ENCODE measurements around the gene NUP210. TPM values are rescaled to one million over a fixed set of nuclear protein-coding genes. Genes with fewer than 3 reads are reported as not detected.
A peak's percentile ranks its signal among the peaks of the same experiment; 100 is the strongest.

Gene NUP210
- total and polyA plus RNA-seq, 5 experiments from 2014 or later, result 37.3 to 150 (median 82.7) TPM

DNA sequence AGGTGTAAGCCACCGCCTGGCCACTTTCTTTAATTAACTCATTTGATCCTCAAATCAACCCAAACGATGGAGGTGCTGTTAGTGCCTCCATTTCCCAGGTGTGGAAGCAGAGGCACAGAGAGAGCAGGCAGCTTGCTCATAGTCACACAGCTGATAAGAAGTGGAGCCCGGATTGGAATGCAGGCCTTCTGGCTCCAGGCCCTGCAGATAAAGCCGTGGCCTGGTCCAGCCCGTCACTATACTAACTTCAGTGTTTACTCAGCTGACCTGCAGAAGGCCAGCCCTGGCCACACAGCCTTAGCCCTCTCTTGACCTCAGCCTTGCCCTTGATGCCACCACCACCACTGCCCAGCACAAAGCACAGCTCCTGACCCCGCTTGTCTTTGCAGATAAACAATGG, 116.7 kb downstream of the NUP210 start:
- Mint-ChIP-seq H3K36me3 (no peaks in the 10 kb centered on the region), H3K9me3 (no peaks in the 10 kb centered on the region), H3K27me3 (no peaks in the 10 kb centered on the region), H3K4me1 (peaks cover 5 to 10% (median 7%) of the 10 kb centered on the region in 4 donors), H3K4me3 (no peak overlapping the region), H3K27ac (peak overlapping the region in 1 of 10 donors; percentile 65)
- ATAC-seq, result no peak
- POLR2A ChIA-PET, result interaction anchor here (0.6 to 1.0 kb wide), 2 partner anchors 12 to 455 kb away, joined by 3 to 4 read pairs; no protein-coding TSS in a partner anchor
- DNase-seq, result no peak

DNA sequence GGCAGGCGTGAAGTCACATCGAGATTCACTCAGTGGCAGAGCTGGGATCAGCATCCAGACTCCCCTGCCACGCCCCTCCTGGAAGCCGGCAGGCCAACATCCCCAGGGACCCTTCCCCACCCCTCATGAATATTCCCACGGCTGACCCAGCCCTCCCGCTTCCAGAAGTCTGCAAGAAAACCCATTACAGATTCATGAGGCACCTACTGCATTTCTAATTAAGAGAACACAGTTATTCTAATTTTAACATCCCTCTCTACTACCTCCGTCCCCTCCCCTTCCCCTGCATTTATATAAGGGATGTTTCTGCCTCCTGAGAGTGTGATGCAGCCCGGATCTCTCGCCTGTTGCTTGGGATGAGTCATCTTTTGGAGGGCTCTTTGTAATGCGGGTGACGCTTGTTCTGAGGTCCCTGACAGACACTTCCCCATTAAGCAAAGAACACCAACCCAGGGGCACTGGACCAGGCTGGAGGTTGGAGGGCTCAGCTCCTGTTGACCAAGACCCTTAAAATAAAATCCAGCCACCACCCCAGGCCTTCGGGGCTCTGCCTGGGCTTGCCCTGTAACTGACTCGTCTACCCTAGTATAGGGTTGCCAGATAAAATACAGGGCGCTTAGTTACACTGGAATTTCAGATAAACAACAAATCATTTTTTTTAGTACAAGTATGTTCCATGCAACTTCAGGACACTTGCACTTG, 118.7 kb downstream of the NUP210 start:
- ATAC-seq, result no peak
- Mint-ChIP-seq H3K4me1 (peaks cover 4 to 8% (median 6%) of the 10 kb centered on the region in 4 donors), H3K27me3 (peaks cover 0 to 5% (median 5%) of the 10 kb centered on the region in 5 donors), H3K9me3 (no peaks in the 10 kb centered on the region), H3K27ac (no peak overlapping the region), H3K36me3 (no peaks in the 10 kb centered on the region), H3K4me3 (no peak overlapping the region)
- POLR2A ChIA-PET, result no interaction called here
- DNase-seq, result no peak

DNA sequence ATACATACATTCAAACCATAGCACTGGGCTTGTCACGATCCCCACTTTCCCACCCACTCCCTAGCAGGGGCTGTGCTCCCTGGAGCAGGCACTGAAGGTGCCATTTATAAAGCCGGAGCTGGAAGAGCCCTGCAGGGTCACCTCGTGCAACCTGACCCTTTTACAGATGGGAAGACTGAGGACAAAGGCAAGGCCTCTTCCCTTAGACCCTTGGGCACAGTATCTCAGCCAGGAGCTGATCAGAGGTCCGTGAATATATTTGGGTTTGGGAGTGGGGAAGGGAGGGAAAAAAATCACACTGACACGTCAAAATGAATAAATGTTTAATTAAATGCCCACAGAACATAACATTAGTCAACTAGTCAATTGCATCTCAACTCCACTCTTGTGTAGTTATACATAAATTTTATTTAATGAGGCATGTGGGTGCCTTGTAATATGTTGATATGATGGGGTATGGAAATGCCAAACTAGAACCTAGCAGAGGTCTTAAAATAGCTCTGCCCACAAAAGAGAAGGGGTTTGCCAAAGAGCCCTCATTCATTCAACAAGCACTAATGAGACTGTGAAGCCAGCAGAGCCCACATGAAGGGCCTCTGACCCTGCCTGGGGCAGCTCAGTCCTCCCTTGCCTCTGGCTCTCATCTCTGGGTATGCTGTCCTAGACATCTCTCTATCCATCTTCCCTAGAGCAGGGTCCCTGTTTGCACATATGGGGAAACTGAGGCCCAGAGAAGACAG, 119.4 kb downstream of the NUP210 start:
- Mint-ChIP-seq H3K27ac (peak overlapping the region in 1 of 10 donors; percentile 31), H3K4me3 (no peak overlapping the region), H3K27me3 (peaks cover 0 to 11% (median 5%) of the 10 kb centered on the region in 5 donors), H3K9me3 (no peaks in the 10 kb centered on the region), H3K4me1 (peaks cover 6 to 10% (median 8%) of the 10 kb centered on the region in 4 donors), H3K36me3 (no peaks in the 10 kb centered on the region)
- POLR2A ChIA-PET, result no interaction called here
- ATAC-seq, result no peak
- no peak for DNase-seq

GRCh38 chr3:13299531-13300155, 120.5 kb downstream of the NUP210 start:
- H3K4me3 Mint-ChIP-seq, result no peak overlapping the region

GRCh38 chr3:13296662-13297061, 123.5 kb downstream of the NUP210 start:
- H3K27ac Mint-ChIP-seq, result no peak overlapping the region
- no peak for ATAC-seq

More at GRCh38 chr3:13299531-13300155, 120.5 kb downstream of the NUP210 start:
- no peaks in the 10 kb centered on the region for H3K36me3 Mint-ChIP-seq
- no peak overlapping the region for H3K27ac Mint-ChIP-seq
- peaks cover 4 to 10% (median 8%) of the 10 kb centered on the region in 4 donors for H3K4me1 Mint-ChIP-seq
- no peaks in the 10 kb centered on the region for H3K9me3 Mint-ChIP-seq
- no peak for ATAC-seq
- no peak for DNase-seq
- H3K27me3 Mint-ChIP-seq, result peaks cover 3 to 21% (median 7%) of the 10 kb centered on the region in 5 donors
- POLR2A ChIA-PET, result no interaction called here

GRCh38 chr3:13294442-13295351, 125.4 kb downstream of the NUP210 start:
- no peak overlapping the region for H3K4me3 Mint-ChIP-seq
- no peak overlapping the region for H3K27ac Mint-ChIP-seq
- peaks cover 2 to 10% (median 8%) of the 10 kb centered on the region in 4 donors for H3K4me1 Mint-ChIP-seq
- H3K27me3 Mint-ChIP-seq, result peaks cover 5 to 36% (median 15%) of the 10 kb centered on the region in 5 donors
- POLR2A ChIA-PET, result no interaction called here
- ATAC-seq, result no peak
- no peak for DNase-seq
- H3K9me3 Mint-ChIP-seq, result no peaks in the 10 kb centered on the region
- no peaks in the 10 kb centered on the region for H3K36me3 Mint-ChIP-seq

More at GRCh38 chr3:13296662-13297061, 123.5 kb downstream of the NUP210 start:
- Mint-ChIP-seq H3K36me3 (no peaks in the 10 kb centered on the region), H3K9me3 (no peaks in the 10 kb centered on the region), H3K27me3 (peaks cover 5 to 36% (median 15%) of the 10 kb centered on the region in 5 donors), H3K4me3 (no peak overlapping the region), H3K4me1 (peaks cover 2 to 10% (median 10%) of the 10 kb centered on the region in 4 donors)
- DNase-seq, result no peak
- POLR2A ChIA-PET, result no interaction called here

GRCh38 chr3:13292375-13292774, 127.7 kb downstream of the NUP210 start:
- ATAC-seq (no peak), DNase-seq (no peak)
- no peak overlapping the region for H3K27ac Mint-ChIP-seq
- peaks cover 0 to 6% (median 0%) of the 10 kb centered on the region in 9 donors for H3K9me3 Mint-ChIP-seq
- POLR2A ChIA-PET, result no interaction called here
- no peak overlapping the region for H3K4me3 Mint-ChIP-seq
- peaks cover 8 to 52% (median 21%) of the 10 kb centered on the region in 5 donors for H3K27me3 Mint-ChIP-seq
- H3K4me1 Mint-ChIP-seq, result peaks cover 2 to 10% (median 8%) of the 10 kb centered on the region in 4 donors
- H3K36me3 Mint-ChIP-seq, result peaks cover 0 to 1% (median 0%) of the 10 kb centered on the region in 3 donors

- DNase-seq, result no peak
- Mint-ChIP-seq H3K27ac (no peak overlapping the region), H3K4me3 (no peak overlapping the region), H3K36me3 (peaks cover 0 to 15% (median 9%) of the 10 kb centered on the region in 3 donors), H3K9me3 (peaks cover 0 to 15% (median 10%) of the 10 kb centered on the region in 9 donors), H3K27me3 (peaks cover 16 to 58% (median 26%) of the 10 kb centered on the region in 5 donors), H3K4me1 (peaks cover 0 to 4% (median under 1%) of the 10 kb centered on the region in 4 donors)
- POLR2A ChIA-PET, result interaction anchor here (0.7 kb wide), 1 partner anchor 13 kb away, joined by 3 read pairs; no protein-coding TSS in a partner anchor
- ATAC-seq, result no peak
Observed at GRCh38 chr3:13290941-13291340, 129.2 kb downstream of the NUP210 start.

GRCh38 chr3:13289771-13290285, 130.3 kb downstream of the NUP210 start:
- peaks cover under 1 to 15% (median 9%) of the 10 kb centered on the region in 3 donors for H3K36me3 Mint-ChIP-seq
- ATAC-seq (no peak), DNase-seq (no peak)
- H3K27ac Mint-ChIP-seq, result no peak overlapping the region
- peaks cover 16 to 63% (median 32%) of the 10 kb centered on the region in 5 donors for H3K27me3 Mint-ChIP-seq
- peaks cover 0 to 22% (median 12%) of the 10 kb centered on the region in 9 donors for H3K9me3 Mint-ChIP-seq
- H3K4me3 Mint-ChIP-seq, result no peak overlapping the region
- POLR2A ChIA-PET, result no interaction called here
- H3K4me1 Mint-ChIP-seq, result peaks cover 0 to 4% (median under 1%) of the 10 kb centered on the region in 4 donors

GRCh38 chr3:13288732-13289718, 131.1 kb downstream of the NUP210 start:
- ATAC-seq (no peak), DNase-seq (no peak)
- no peak overlapping the region for H3K27ac Mint-ChIP-seq
- peaks cover 19 to 64% (median 37%) of the 10 kb centered on the region in 5 donors for H3K27me3 Mint-ChIP-seq
- H3K4me1 Mint-ChIP-seq, result peaks cover 0 to 2% (median 0%) of the 10 kb centered on the region in 4 donors
- H3K36me3 Mint-ChIP-seq, result peaks cover 4 to 23% (median 14%) of the 10 kb centered on the region in 3 donors
- H3K9me3 Mint-ChIP-seq, result peaks cover 0 to 30% (median 17%) of the 10 kb centered on the region in 9 donors
- POLR2A ChIA-PET, result no interaction called here
- no peak overlapping the region for H3K4me3 Mint-ChIP-seq

DNA sequence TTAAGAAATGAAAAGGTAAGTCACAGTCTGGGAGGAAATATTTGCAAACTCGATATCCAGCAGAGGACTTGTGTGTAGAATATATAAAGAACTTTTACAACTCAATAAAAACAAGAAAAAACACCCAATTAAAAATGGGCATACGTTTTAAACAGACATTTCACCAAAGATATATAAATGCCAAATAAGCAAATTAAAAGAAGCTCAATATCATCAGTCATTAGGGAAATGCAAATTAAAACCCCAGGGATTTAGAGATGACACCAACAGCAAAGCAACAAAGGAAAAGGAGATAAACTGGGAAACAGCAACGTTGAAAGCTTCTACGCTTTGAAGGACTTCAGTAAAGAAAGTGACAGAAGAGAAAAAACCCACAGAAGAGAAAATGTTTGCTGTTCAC, 132.3 kb downstream of the NUP210 start:
- no peak overlapping the region for H3K4me3 Mint-ChIP-seq

More for the DNA sequence above, 132.3 kb downstream of the NUP210 start:
- POLR2A ChIA-PET, result no interaction called here
- Mint-ChIP-seq H3K27me3 (peaks cover 24 to 59% (median 36%) of the 10 kb centered on the region in 5 donors), H3K36me3 (peaks cover 4 to 28% (median 18%) of the 10 kb centered on the region in 3 donors), H3K9me3 (peaks cover 0 to 38% (median 23%) of the 10 kb centered on the region in 9 donors), H3K27ac (peak overlapping the region in 1 of 10 donors; percentile 5), H3K4me1 (peaks cover 0 to 8% (median 3%) of the 10 kb centered on the region in 4 donors)
- ATAC-seq (no peak), DNase-seq (no peak)

Data from naive thymus-derived CD8-positive, alpha-beta T cell (primary cell).